HG02678 (cell line): ENCODE measurements around the gene CCL13.
"Not testable (repeated sequence)": the region's sequence is repeated elsewhere in the genome, so short reads cannot be mapped to it uniquely, and the experiment has no call there.

Source experiments
- ATAC-seq: cut with Tn5 transposase; IDR thresholded peaks from one replicate; pipeline ENCODE4 v1.9.1; 2021; ENCODE audit warnings: mild to moderate bottlenecking, moderate library complexity; ENCODE audit not compliant: unreplicated experiment

The CCL13 gene

GRCh38 chr17:34356194-34356593 lies at the start of gene CCL13:
TSS of gene CCL13 (plus strand) at chr17:34356480. CDS start at chr17:34356527, 47 bp downstream.
- ATAC-seq: no peak

- ATAC-seq: no peak
These were observed 49.2 kb upstream of the CCL13 start for GRCh38 chr17:34307110-34307509.

- no peak for ATAC-seq
These were observed 47.9 kb upstream of the CCL13 start for GRCh38 chr17:34308371-34308770.

GRCh38 chr17:34311291-34311690 lies 45.0 kb upstream of the CCL13 start:
- no peak for ATAC-seq

- no peak for ATAC-seq
These were observed 44.2 kb upstream of the CCL13 start for GRCh38 chr17:34312080-34312479.

GRCh38 chr17:34313164-34313563 lies 43.1 kb upstream of the CCL13 start:
- ATAC-seq: no peak

GRCh38 chr17:34314279-34314678 lies 42.0 kb upstream of the CCL13 start:
- no peak for ATAC-seq

- no peak for ATAC-seq
These were observed 37.8 kb upstream of the CCL13 start for GRCh38 chr17:34318474-34318873.

GRCh38 chr17:34319039-34319483 lies 37.2 kb upstream of the CCL13 start, which contains the start of gene CCL8:
TSS of gene CCL8 (plus strand) at chr17:34319435. CDS start at chr17:34319502, 67 bp downstream.
- ATAC-seq: no peak

- no peak for ATAC-seq
These were observed 34.3 kb upstream of the CCL13 start for GRCh38 chr17:34321964-34322363.

- ATAC-seq: not testable (repeated sequence)
These were observed 28.7 kb upstream of the CCL13 start for GRCh38 chr17:34327580-34327979.

GRCh38 chr17:34337701-34338100 lies 18.6 kb upstream of the CCL13 start:
- ATAC-seq: no peak

- ATAC-seq: no peak
These were observed 17.0 kb upstream of the CCL13 start for GRCh38 chr17:34339138-34339770.

- ATAC-seq: no peak
These were observed 14.4 kb upstream of the CCL13 start for GRCh38 chr17:34341916-34342315.

GRCh38 chr17:34347063-34347462 lies 9.2 kb upstream of the CCL13 start:
- ATAC-seq: no peak

- no peak for ATAC-seq
These were observed 6.5 kb upstream of the CCL13 start for GRCh38 chr17:34349751-34350150.

- ATAC-seq: no peak
These were observed 5.2 kb upstream of the CCL13 start for GRCh38 chr17:34351096-34351495.

- ATAC-seq: no peak
These were observed 4.1 kb upstream of the CCL13 start for GRCh38 chr17:34352191-34352590.

- no peak for ATAC-seq
These were observed 1.6 kb upstream of the CCL13 start for GRCh38 chr17:34354637-34355036.

- ATAC-seq: no peak
These were observed 1.1 kb downstream of the CCL13 start for GRCh38 chr17:34357398-34357797.

GRCh38 chr17:34358631-34359030 lies 2.4 kb downstream of the CCL13 start:
- no peak for ATAC-seq

- no peak for ATAC-seq
These were observed 4.5 kb downstream of the CCL13 start for GRCh38 chr17:34360601-34361270.
